ENCODE measurements around the gene PIRT.
"Not testable (repeated sequence)": the region's sequence is repeated elsewhere in the genome, so short reads cannot be mapped to it uniquely, and the experiment has no call there.

Gene PIRT

DNA sequence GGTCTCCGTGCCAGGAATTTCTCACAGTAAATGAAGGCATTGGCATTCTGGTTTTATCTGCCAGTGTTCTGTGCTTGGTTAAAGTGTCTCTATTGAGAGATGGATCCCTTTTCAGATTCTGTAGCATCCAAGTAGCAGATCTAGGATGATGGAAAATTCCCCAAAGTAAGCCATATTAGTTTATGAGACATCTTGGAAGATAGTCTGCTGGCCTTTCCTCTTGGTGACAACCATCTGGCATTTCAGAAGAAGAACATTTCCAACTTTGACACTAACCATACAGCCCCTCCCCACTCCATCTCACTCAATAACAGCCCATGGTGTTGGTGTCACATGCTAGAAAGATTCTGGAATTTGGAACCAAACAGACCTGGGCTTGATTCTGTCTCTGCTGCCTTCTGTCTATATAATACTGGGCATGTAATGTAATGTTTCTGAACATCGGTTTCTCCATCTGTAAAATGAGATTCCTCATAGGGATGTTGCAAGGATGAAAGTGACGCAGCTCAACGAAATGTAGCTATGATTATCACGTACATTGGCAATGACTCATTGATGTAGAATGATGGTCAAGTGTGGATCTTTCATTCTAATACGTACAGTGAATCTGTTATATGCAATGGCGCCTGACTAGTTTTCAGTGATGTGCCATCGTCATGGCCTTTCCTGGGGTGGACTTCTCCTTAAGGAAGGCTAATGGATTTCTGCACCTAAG is 32.6 kb upstream of the PIRT start:
- TF ChIP-seq, protein P1, sequence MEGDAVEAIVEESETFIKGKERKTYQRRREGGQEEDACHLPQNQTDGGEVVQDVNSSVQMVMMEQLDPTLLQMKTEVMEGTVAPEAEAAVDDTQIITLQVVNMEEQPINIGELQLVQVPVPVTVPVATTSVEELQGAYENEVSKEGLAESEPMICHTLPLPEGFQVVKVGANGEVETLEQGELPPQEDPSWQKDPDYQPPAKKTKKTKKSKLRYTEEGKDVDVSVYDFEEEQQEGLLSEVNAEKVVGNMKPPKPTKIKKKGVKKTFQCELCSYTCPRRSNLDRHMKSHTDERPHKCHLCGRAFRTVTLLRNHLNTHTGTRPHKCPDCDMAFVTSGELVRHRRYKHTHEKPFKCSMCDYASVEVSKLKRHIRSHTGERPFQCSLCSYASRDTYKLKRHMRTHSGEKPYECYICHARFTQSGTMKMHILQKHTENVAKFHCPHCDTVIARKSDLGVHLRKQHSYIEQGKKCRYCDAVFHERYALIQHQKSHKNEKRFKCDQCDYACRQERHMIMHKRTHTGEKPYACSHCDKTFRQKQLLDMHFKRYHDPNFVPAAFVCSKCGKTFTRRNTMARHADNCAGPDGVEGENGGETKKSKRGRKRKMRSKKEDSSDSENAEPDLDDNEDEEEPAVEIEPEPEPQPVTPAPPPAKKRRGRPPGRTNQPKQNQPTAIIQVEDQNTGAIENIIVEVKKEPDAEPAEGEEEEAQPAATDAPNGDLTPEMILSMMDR (IDR thresholded peaks at IDR 0.05; ENCODE audit: control extremely low read depth, extremely low read depth, low read depth, missing control alignments), result no peak
- DNase-seq (ENCODE audit: extremely low spot score), result no peak
- CTCF ChIA-PET, result no interaction called here
- POLR2A ChIA-PET, result no interaction called here

DNA sequence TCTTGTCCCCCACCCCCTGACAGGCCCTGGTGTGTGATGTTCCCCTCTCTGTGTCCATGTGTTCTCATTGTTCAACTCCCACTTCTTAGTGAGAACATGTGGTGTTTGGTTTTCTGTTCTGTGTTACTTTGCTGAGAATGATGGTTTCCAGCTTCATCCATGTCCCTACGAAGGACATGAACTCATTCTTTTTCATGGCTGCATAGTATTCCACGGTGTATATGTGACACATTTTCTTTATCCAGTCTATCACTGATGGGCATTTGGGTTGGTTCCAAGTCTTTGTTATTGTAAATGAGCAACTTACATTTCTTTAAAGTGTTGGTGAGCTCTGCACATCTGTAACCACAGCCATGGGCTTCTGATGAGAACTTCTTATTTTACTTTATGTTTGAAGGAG is 30.9 kb upstream of the PIRT start:
- CTCF ChIA-PET, result interaction anchor here (0.7 to 0.8 kb wide), 2 partner anchors 132 to 238 kb away, joined by 3 read pairs; no protein-coding TSS in a partner anchor
- DNase-seq (ENCODE audit: extremely low spot score); POLR2A ChIA-PET: not testable (repeated sequence)

DNA sequence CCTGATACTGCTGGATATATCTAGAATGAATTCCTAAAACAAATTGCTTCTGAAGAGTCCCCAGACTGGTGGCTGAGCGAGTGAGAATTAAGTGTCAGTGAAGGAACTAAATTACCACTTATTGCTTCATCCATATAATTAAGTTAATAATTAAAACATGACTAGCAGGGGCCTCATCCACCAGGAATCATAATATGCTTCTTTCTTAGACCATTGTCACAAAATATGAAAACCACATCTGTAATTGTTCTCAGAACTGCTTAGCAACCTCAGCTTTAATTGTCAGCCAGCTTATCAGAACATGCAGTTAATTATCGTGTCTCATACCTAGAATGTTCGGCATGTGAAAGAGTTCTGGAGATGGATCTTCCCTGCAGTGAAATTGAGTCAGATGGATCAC is 21.2 kb upstream of the PIRT start:
- CTCF ChIA-PET, result interaction anchor here (1.3 kb wide), 1 partner anchor 17 kb away, joined by 4 read pairs; no protein-coding TSS in a partner anchor
- DNase-seq (ENCODE audit: extremely low spot score), result no peak
- TF ChIP-seq, protein P1 (IDR thresholded peaks at IDR 0.05; ENCODE audit: control extremely low read depth, extremely low read depth, low read depth, missing control alignments), result no peak
- POLR2A ChIA-PET, result no interaction called here

DNA sequence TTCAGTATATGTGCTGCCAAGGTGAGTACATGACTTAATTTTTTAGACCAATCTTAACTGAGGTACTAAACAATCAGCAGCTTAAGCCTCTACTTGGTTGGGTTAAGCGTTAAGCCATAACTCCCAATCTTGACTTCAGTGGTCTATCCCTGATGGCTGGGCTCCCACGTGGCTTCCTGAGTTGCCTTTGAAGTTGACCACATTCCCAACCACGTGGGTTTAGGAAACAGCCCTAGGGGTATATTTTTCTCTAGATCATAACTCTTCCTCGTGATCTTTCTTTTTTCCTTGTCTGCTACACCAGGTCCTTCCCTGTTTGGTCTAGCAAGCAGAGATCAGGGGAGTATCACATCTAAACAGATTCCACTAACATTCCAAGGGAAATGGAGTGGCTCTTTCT is 20.1 kb upstream of the PIRT start:
- DNase-seq (ENCODE audit: extremely low spot score), result no peak
- CTCF ChIA-PET, result interaction anchor here (1.3 kb wide), 1 partner anchor 18 kb away, joined by 4 read pairs; no protein-coding TSS in a partner anchor
- TF ChIP-seq, protein P1 (IDR thresholded peaks at IDR 0.05; ENCODE audit: control extremely low read depth, extremely low read depth, low read depth, missing control alignments), result no peak
- POLR2A ChIA-PET, result no interaction called here

DNA sequence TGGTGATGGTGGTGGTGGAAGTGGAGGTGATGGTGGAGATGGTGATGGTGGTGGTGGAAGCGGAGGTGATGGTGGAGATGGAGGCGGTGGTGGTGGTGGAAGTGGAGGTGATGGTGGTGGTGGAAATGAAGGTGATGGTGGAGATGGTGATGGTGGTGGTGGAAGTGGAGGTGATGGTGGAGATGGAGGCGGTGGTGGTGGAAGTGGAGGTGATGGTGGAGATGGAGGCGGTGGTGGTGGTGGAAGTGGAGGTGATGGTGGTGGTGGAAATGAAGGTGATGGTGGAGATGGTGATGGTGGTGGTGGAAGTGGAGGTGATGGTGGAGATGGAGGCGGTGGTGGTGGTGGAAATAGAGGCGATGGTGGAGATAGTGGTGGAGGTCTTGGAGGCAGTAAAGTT is 8.7 kb upstream of the PIRT start:
- POLR2A ChIA-PET; DNase-seq (ENCODE audit: extremely low spot score): not testable (repeated sequence)

DNA sequence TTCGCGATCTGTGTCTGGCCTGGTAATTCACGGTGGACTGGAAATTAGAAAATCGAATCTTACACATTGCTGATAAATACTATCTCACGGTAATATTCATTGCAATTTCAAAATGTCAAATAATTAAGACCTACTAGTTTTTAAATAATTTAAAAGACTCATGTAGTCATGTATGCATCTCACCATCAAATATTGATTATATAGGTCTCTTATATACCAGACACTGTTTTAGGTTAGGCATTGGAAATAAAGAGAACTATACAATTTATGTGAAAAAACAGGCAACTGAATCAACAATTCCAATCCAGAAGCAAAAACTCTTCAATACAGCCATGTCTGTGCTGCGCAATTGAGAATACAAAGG is 7.5 kb upstream of the PIRT start:
- TF ChIP-seq, protein P1 (IDR thresholded peaks at IDR 0.05; ENCODE audit: control extremely low read depth, extremely low read depth, low read depth, missing control alignments), result no peak
- no peak for DNase-seq (ENCODE audit: extremely low spot score)
- ChIA-PET CTCF (interaction anchor here (0.9 to 8.0 kb wide), 18 partner anchors 10 to 231 kb away, joined by 3 to 79 read pairs (median 5); no protein-coding TSS in a partner anchor), POLR2A (no interaction called here)

More for the DNA sequence above, 8.7 kb upstream of the PIRT start:
- CTCF ChIA-PET, result interaction anchor here (4.0 to 8.0 kb wide), 3 partner anchors 110 to 217 kb away, joined by 28 to 79 read pairs (median 36); no protein-coding TSS in a partner anchor

DNA sequence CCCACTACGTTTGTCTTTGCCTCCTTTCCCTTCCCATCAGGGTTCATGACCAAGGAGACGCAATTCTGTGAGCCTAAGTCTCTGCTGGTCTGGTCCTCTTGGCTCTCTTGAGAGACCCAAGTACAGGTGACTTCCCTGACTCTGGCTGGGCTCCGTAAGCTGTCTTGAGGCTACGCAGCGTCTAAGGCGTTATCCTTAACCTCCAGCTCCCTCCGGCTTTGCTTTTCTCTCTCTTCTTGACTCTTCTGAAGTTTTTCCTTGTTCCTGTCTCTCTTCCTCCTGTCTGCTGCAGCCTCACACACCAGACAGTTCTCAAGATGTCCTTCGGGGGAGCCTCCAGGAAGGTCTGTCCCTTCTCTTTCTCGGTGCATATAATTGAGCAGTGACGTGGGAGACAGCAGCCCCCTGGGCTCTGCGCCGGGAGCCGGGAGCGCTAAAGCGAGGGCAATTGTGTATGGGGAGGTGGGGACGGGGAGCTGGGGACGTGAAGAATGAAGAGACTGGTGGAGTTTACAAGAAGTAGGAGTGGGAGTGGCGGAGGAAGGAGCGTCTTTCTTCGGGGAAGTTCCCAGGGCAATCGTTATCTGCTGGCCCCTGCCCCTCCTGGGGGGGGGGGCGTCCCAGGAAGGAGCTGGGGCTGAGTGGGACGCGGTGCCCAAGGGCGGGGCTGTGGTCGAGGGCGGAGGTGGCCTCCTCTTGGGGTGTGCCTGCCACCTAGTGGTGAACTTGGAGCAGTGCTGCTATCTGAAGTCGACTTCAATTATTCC is 6.9 kb upstream of the PIRT start:
- ChIA-PET POLR2A (no interaction called here), CTCF (interaction anchor here (0.7 to 8.0 kb wide), 23 partner anchors 9 to 1308 kb away, joined by 3 to 79 read pairs (median 4); no protein-coding TSS in a partner anchor)
- DNase-seq (ENCODE audit: extremely low spot score), result peak; percentile 86
- TF ChIP-seq, protein P1 (IDR thresholded peaks at IDR 0.05; ENCODE audit: control extremely low read depth, extremely low read depth, low read depth, missing control alignments), result peak; percentile 91

Measured in GM10248 (cell line).